Loucy (cell line): ENCODE results near the gene ELAPOR1.

Experiments
- H2AFZ ChIP-seq: fragments of 200-600 bp; sonication (generic); 2 replicates; pipeline ENCODE4 v1.6.0; 2016; ENCODE audit warnings: antibody characterized with exemption, mild to moderate bottlenecking, low read length, moderate library complexity
- H3F3A ChIP-seq: fragments of 200-600 bp; 2 replicates; pipeline ENCODE4 v1.6.0; 2016; ENCODE audit warnings: antibody characterized with exemption, low read depth, mild to moderate bottlenecking
- H3K27me3 ChIP-seq: fragments of 200-600 bp; sonication (generic); 2 replicates; pipeline ENCODE4 v1.6.1; 2014; ENCODE audit warnings: low read length, mild to moderate bottlenecking; ENCODE audit not compliant: insufficient read depth, poor library complexity, severe bottlenecking
- H3K36me3 ChIP-seq: fragments of 200-600 bp; sonication (generic); 2 replicates; pipeline ENCODE4 v1.6.1; 2016; ENCODE audit warnings: low read length; ENCODE audit not compliant: insufficient read depth
- H3K4me1 ChIP-seq: fragments of 200-600 bp; sonication (generic); 2 replicates; pipeline ENCODE4 v1.5.1; 2014; ENCODE audit warnings: low read length, mild to moderate bottlenecking; ENCODE audit not compliant: insufficient read depth, poor library complexity, severe bottlenecking
- H3K4me2 ChIP-seq: fragments of 200-600 bp; sonication (generic); 2 replicates; pipeline ENCODE4 v1.6.0; 2014; ENCODE audit warnings: antibody characterized with exemption, low read length, low read depth, mild to moderate bottlenecking; ENCODE audit not compliant: poor library complexity, severe bottlenecking
- H3K4me3 ChIP-seq: fragments of 200-600 bp; sonication (generic); 2 replicates; pipeline ENCODE4 v1.5.1; 2014; ENCODE audit warnings: low read length, mild to moderate bottlenecking, mixed read lengths; ENCODE audit not compliant: poor library complexity, severe bottlenecking
- H3K79me2 ChIP-seq: fragments of 200-600 bp; sonication (generic); 2 replicates; pipeline ENCODE4 v1.6.1; 2014; ENCODE audit warnings: low read length; ENCODE audit not compliant: insufficient read depth
- H3K9ac ChIP-seq: fragments of 200-600 bp; sonication (generic); 2 replicates; pipeline ENCODE4 v1.6.0; 2014; ENCODE audit warnings: mild to moderate bottlenecking, low read depth, low read length, moderate library complexity; ENCODE audit not compliant: poor library complexity, severe bottlenecking
- H3K9me2 ChIP-seq: fragments of 200-600 bp; sonication (generic); replicated peaks from 2 replicates; pipeline ENCODE4 v1.6.1; 2016; ENCODE audit warnings: low read depth, low read length, mixed read lengths
- H3K9me3 ChIP-seq: fragments of 200-600 bp; sonication (generic); 2 replicates; pipeline ENCODE4 v1.6.1; 2014; ENCODE audit warnings: mild to moderate bottlenecking, antibody characterized with exemption, low read length, low read depth; ENCODE audit not compliant: insufficient read depth
- H4K20me1 ChIP-seq: fragments of 200-600 bp; sonication (generic); 2 replicates; pipeline ENCODE4 v1.6.0; 2014; ENCODE audit warnings: antibody characterized with exemption, low read length, mild to moderate bottlenecking; ENCODE audit not compliant: insufficient read depth, poor library complexity, severe bottlenecking
- EZH2phosphoT487 ChIP-seq: fragments of 200-600 bp; IDR thresholded peaks from 2 replicates; pipeline ENCODE4 v1.6.1; 2018; ENCODE audit warnings: antibody characterized with exemption, mild to moderate bottlenecking, moderate library complexity, borderline replicate concordance
- TF ChIP-seq, protein P1 (sequence below): fragments of 200-600 bp; sonication (generic); conservative IDR thresholded peaks from 2 replicates; pipeline ENCODE4 v1.5.1; 2014; ENCODE audit warnings: mild to moderate bottlenecking, antibody characterized with exemption, low read length

Gene ELAPOR1

DNA sequence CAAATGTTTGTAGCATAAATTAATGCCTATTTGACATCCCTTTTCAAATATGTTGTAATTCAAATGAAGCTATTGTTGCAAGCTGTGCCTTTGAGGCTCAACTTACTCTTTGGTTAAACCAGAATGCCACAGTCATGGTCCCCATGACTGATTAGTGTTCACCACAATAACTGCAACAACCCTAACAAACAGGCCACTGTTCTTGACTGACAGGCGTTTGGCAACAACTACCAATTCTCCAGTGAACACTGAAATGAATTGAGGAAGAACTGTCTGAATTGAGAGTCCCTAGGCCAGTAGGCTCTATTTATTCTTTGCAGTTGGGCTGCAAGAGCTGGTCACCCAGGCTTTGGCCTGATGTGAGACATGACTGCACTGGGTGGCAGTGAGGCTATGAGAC is 30.0 kb upstream of the ELAPOR1 start:
- no peak overlapping the region for H2AFZ ChIP-seq

DNA sequence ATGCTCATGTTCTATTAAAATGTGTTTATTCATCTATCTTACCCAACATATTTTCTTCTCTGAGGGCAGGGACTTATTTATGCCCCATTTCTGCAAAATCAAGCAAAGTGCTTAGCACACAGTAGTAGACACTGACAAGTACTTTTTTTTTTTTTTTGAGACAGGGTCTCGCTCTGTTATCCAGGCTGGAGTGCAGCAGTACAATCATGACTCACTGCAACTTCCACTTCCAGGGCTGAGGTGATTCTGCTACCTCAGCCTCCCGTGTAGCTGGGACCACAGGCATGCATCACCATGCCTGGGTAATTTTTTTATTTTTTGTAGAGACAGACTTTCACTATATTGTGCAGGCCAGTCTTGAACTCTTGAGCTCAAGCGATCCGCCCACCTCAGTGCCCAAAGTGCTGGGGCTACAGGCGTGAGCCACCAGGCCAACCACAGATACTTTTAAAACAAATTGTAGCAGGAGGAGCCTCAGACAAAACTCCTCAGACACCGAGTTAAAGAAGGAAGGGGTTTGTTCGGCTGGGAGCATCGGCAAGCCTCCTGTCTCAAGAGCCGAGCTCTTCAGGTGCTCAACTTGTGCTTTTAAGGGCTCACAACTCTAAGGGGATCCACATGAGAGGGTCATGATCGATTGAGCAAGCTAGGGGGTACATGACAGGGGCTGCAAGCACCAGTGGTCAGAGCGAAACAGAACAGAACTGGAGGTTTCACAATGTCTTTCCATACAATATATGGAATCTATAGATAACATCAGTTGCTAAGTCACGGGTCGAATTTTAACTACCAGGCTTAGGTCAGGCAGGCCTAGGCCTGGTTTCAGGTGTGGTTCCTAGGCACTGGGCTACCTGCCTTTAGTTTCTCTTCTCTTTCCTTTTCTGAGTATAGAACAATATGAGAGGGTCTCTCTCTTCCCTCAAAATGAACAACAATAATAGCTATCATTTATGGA is 29.1 kb upstream of the ELAPOR1 start:
- H3K9ac ChIP-seq, result no peak overlapping the region
- no peaks in the 10 kb centered on the region for H4K20me1 ChIP-seq
- H3F3A ChIP-seq, result no peaks in the 10 kb centered on the region
- TF ChIP-seq, protein P1, sequence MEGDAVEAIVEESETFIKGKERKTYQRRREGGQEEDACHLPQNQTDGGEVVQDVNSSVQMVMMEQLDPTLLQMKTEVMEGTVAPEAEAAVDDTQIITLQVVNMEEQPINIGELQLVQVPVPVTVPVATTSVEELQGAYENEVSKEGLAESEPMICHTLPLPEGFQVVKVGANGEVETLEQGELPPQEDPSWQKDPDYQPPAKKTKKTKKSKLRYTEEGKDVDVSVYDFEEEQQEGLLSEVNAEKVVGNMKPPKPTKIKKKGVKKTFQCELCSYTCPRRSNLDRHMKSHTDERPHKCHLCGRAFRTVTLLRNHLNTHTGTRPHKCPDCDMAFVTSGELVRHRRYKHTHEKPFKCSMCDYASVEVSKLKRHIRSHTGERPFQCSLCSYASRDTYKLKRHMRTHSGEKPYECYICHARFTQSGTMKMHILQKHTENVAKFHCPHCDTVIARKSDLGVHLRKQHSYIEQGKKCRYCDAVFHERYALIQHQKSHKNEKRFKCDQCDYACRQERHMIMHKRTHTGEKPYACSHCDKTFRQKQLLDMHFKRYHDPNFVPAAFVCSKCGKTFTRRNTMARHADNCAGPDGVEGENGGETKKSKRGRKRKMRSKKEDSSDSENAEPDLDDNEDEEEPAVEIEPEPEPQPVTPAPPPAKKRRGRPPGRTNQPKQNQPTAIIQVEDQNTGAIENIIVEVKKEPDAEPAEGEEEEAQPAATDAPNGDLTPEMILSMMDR, result no peak
- TF ChIP-seq EZH2phosphoT487, result no peak
- no peaks in the 10 kb centered on the region for H3K9me3 ChIP-seq
- no peak overlapping the region for H2AFZ ChIP-seq
- H3K27me3 ChIP-seq, result no peaks in the 10 kb centered on the region
- no peak overlapping the region for H3K4me3 ChIP-seq
- H3K79me2 ChIP-seq, result no peaks in the 10 kb centered on the region
- no peaks in the 10 kb centered on the region for H3K36me3 ChIP-seq
- no peaks in the 10 kb centered on the region for H3K4me1 ChIP-seq
- no peaks in the 10 kb centered on the region for H3K9me2 ChIP-seq
- no peak overlapping the region for H3K4me2 ChIP-seq

More for the DNA sequence above, 30.0 kb upstream of the ELAPOR1 start:
- Histone ChIP-seq H3K27me3 (no peaks in the 10 kb centered on the region), H3K4me1 (no peaks in the 10 kb centered on the region), H3K4me2 (no peak overlapping the region), H3K9me2 (no peaks in the 10 kb centered on the region), H4K20me1 (no peaks in the 10 kb centered on the region), H3K9ac (no peak overlapping the region), H3K79me2 (no peaks in the 10 kb centered on the region), H3K4me3 (no peak overlapping the region), H3K9me3 (no peaks in the 10 kb centered on the region), H3K36me3 (no peaks in the 10 kb centered on the region), H3F3A (no peaks in the 10 kb centered on the region)
- TF ChIP-seq, protein P1, result no peak
- TF ChIP-seq EZH2phosphoT487, result no peak

DNA sequence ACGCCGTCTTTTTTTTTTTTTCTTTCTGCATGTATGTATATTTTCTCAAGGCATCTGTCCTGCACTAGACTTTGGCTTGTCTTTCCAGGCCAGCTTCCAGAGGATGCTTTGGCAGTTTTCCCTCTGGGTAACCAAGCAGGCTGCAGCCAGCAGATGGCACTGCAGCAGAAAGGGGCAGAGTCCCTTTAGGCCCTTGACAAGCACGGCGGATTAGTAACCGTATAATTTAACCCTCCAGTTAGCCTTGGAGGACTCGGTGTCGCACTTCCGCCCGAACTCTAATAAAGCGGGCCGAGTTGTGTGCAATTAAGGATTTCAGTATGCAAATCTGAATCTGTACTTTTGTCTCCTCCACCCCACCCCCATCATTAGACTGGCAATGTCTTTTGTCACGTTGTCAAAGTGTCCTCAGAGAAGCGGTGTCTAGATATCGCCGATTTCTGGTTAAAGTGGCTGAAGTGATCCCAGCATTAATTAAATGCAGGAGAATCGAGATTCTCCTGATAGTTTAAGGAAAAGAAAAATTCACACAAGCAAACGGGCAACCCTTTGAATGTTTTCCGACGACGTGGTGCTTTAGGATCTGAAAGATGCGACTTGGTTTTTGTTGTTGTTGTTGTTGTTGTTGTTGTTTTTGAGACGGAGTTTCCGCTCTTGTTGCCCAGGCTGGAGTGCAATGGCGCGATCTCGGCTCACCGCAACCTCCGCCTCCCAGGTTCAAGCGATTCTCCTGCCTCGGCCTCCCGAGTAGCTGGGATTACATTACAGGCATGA is 24.5 kb upstream of the ELAPOR1 start:
- Histone ChIP-seq H3K79me2 (peaks cover 29% of the 10 kb centered on the region), H3K9me2 (no peaks in the 10 kb centered on the region), H3K36me3 (peaks cover 3% of the 10 kb centered on the region; the same call in 1 of the 2 replicates), H3K9me3 (no peaks in the 10 kb centered on the region), H3K27me3 (no peaks in the 10 kb centered on the region), H3K4me2 (peak overlapping the region; percentile 93), H3K4me1 (peaks cover 23% of the 10 kb centered on the region), H3K9ac (no peak overlapping the region), H4K20me1 (peaks cover 8% of the 10 kb centered on the region), H3K4me3 (no peak overlapping the region), H2AFZ (no peak overlapping the region), H3F3A (no peaks in the 10 kb centered on the region)
- no peak for TF ChIP-seq EZH2phosphoT487
- TF ChIP-seq, protein P1, result peak; percentile 89
